Stimulated activated CD4-positive, alpha-beta T cell treated with anti-CD3 and anti-CD28 coated beads, Interleukin-15, amount 100 ng/mL, for 24 hours (primary cell): ENCODE data around the gene EXD3.
"Not testable (repeated sequence)": the region's sequence is repeated elsewhere in the genome, so short reads cannot be mapped to it uniquely, and the experiment has no call there.

ENCODE experiments used
- DNase-seq: peaks from one replicate; pipeline ENCODE4 v3.0.0-alpha.2; 2020

The EXD3 gene, protein sequence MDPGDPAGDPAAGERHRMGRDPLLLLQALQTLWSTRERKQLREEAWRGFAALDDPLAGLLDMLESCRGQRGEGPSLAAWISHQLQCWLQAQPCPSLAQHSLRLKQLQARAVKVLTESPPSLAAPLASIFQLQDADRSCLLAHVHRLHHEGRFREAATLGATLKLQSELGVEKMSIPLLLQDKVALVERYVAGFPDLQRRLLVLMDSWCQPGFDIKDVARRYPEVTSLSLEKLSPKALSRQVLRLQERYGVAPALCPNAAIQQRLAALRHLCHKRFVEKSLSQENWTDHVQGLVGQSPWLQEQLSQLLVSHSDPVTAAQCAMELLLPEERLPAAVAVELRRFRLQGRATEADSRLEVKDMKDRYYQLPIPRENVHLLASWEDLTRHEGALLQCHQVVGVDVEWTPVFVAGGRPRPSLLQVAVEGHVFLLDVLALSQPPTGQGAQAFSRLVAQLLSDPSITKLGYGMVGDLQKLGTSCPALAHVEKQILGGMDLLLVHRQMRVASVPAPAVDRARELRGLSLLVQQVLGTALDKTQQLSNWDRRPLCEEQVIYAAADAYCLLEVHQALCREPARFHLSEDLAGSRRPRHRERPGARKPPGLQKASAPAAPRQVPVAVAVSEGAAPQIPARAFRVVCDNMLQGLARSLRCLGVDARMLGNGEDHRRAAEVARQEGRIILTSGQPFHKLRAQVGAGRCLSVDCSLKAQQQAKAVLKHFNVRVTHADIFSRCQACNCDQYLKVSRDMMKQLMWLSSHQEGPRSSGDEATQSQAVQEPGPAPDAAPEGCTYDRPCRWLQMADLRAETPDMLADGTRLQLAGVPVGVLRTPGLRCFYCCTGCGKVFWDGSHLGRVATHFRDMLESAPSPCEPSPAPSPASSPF

DNA sequence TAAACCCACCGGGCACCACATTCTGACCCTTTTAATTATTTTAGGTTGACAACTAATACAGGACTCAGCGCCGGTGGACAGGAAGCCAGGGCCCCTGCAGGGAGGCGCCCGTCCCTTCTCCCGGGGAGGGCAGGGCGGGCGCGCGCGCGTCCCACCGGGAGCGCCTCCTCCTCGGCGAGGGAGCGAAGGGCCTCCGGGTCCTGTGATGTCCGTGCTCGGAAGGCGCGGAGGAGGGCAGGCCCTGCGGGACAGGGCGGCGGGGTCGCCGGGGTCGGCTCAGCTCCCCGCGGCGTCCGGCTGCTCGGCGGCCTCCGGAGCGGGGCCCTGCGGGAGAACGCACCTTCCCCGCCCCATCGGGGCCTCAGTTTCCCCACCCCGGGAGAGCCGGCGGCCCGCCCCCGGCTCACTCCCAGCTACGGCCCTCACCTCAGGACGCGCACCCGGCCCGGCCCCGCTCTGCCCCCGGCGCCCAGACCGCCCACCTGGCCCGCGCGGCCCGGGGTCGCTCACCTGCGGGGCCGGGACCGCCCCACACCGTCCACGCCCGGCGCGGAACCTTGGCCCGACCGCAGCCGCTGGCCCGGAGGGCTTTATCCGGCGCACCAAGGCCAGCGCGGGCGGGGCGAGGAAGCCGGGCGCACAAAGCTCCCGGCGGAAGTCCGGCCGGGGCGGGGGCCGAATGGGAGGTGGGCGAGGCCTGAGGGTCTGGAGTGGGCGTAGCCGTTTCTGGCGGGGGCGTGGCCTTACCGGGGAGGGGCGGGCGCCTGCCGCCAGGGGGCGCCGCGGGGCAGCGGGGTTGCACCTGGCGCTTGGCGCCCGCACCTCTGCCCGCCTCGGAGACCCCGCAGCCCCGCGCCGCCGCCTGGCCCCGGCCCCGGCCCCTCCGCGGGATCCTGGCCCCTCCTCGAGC lies at the start of gene EXD3, which contains the start of gene NOXA1:
Gene EXD3 (minus strand): TSS at position 559 of the 910 bp plus-strand sequence. CDS start 27,805 bp downstream, outside the sequence.
Gene NOXA1 (plus strand): TSS at position 790 of the 910 bp plus-strand sequence. CDS start 137 bp downstream, outside the sequence.
- DNase-seq = peak; percentile 96

DNA sequence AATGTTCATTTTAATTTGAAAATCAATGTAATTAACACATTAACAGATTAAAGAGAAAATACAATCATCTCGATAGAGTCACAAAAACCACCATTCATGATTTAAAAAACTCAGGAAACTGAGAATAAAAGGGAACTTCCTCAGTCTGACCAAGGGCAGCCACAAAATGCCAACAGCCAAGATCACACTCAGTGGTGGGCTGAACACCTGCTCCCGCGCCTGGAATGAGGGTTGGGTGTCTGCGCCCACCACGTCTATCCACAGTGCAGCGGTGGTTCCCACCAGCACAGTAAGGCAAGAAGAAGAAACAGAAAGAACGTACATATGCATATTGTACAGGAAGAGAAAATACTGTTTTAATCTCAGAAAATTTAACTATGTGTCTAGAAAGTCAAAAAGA lies 47.8 kb upstream of the EXD3 start:
- DNase-seq = no peak

DNA sequence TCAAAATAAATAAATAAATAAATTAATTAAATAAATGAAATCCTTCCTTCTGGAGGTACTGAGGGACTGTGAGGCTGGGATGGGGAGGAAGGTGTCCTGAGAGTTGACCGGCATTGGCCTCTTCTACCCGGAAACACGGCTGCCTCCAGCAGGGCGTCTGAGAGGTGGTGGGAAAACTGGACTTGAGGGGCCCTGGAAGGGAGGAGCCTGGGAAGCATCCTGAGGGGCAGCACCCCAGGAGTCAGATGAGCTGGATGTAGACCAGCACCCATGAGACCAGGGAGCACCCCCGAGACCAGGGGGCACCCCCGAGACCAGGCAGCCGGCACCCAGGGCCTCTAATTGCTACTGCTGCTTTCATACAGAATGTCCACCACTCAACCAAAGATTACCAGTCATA lies 44.9 kb upstream of the EXD3 start:
- DNase-seq = no peak

- no peak for DNase-seq
Measured at GRCh38 chr9:137467161-137467581, 44.2 kb upstream of the EXD3 start.

GRCh38 chr9:137466389-137467085 lies 43.6 kb upstream of the EXD3 start:
- DNase-seq = not testable (repeated sequence)

GRCh38 chr9:137465720-137466388 lies 42.9 kb upstream of the EXD3 start:
- DNase-seq = no peak

- no peak for DNase-seq
Measured at GRCh38 chr9:137465000-137465719, 42.2 kb upstream of the EXD3 start.

DNA sequence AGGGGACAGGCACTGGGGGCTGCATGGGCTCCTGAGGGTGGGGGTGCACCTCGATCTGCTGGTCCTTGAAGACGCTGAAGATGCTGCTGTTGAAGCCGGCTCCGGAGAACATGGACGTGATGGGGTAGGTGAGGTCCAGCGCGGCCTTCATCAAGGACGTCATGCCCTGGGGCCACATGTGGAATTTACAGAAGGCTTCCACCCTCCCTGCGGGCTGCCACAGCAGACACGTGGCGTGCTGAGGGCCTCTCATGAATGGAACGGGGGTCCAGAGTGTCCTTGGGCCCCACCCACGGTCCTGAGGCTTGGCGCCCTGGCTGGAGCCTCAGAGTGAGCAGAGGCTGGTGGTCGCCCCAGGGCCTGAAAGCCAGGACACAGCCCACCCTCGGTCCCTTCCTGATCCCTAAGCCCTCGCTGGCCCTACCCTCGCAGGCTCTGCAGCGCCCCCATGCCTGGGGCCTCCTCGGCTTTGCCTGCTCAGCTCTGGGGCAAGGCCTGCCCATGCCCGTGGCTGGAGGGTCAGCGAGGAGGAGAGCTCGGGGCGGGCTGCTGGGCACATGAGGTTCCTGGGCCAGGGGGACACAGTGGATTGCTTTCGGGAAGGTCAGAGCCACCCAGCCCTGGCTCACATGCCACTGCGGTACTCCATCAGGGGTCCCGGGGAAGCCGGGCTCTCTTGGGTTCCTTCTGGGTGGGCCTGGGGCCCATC lies 41.5 kb upstream of the EXD3 start:
- no peak for DNase-seq

- DNase-seq = no peak
Measured at GRCh38 chr9:137463931-137464290, 40.9 kb upstream of the EXD3 start.

DNA sequence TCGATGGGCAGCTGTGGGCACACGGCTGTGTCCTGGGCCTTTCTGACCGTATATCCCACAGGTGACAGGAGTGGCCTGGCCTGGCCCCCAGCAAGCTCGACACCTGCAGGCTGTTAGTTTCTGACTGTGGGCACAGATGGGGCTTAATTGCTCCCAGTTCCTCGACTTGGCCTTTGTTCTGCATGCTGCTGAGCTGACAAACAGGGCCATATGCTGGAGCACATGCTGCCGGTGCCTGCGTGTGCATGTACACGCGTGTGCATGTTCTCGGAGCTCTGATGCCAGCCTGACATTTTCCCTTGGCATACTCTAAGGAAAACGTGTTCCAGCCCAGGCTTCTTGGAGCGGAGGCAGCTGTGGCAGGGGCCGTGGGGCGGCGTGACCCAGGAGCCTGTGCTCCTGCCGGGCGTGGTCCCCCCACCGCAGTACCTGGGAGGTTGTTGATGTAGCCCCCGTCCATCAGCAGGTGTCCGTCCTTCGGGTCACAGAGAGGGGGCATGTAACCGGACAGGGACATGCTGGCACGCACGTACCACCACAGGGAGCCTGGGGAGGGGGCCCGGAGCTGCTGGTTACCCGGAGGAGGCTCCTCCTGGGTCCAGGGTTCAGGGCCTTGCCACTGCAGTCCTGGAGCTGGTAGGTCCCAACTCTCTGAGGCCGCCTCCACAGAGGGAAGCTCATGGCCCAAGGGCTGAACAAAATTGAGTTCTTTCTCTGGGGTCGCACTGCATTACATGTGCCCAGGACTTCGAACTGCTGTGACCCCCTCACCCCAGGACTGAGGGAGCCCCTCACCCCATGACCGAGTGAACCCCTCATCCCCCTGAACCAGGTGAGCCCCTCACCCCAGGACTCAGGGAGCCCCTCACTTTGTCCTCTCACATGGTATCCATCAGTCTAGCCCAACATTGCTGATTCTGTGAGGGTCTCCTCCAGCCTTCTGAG lies 40.3 kb upstream of the EXD3 start:
- no peak for DNase-seq

DNA sequence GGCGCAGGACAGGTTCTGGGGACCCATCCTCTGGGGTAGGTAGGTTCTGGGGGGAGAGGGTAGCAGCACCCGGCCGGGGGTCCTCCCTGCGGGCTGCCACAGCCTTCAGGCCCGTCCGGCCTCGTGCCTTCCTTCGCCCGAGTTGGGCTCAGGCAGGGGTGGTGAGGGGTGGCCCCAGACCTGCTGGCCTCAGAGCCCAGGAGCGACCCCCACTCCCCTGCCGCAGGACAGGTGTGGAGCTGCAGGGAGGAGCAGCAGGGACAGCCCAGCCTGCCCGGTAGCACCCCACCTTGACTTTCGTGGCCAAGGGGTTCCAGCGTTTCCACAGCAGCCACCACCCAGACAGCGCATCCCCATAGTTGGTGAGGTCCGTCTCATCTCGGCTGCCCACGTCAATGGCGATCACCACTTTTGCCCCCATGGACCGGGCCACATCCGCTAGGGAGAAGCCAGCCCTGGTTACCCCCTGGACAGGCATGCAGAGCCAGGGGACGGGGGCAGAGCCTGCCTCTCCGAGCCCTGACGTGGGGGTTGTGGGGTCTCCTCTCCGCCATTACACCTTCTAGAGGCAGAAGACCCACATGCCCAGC lies 39.5 kb upstream of the EXD3 start:
- no peak for DNase-seq

DNA sequence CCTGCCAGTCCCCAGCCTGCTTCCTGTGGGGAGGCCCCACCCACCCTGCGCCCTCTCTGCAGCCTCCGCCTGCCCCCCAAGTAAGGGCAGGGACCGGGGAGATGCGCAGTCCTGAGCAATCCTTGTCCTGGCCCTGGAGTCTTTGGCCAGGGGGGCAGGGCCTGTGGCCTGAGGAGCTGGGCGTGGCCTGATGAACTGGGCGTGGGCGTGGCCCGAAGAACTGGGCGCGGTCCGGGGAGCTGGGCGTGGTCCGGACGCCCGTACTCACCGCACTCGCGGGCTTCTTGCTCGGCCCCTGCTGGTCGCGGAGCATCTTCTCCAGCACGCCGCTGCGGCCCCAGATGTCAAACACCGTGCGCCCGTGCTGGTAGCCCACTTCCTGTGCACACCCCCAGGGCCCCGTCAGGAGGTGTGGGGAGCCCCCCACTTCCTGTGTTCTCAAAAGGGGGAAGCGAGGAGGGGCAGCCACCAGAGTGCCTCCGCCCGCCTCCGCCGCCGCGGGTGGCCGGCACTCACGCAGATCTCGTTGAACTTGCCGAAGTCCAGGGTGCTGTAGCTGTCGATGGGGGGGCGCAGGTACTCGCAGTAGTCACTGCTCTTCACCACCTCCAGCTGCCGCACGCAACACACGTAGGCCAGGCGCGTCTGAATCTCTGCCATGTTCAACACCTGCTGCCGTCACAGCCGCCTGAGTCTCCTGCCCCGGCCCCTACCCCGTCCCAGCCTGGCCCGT lies 38.9 kb upstream of the EXD3 start:
- peak; percentile 89 for DNase-seq

DNA sequence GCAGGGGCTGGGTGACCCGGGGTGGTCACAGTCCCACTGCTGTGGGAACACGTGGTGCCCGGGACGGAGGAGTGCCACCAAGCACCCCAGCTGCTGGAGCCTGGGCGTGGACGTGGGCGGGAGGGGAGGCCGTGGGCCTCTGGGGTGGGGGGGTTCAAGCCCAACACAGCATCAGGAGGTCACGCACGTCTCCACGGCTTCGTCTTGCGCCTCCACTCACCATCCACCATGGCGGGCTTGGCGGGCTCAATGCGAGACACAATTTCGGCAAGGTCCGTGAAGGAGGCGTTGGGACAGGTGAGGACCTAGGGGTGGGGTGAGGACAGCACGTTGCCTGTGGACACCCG lies 38.3 kb upstream of the EXD3 start:
- no peak for DNase-seq

GRCh38 chr9:137460363-137461315 lies 37.7 kb upstream of the EXD3 start:
- DNase-seq = no peak

DNA sequence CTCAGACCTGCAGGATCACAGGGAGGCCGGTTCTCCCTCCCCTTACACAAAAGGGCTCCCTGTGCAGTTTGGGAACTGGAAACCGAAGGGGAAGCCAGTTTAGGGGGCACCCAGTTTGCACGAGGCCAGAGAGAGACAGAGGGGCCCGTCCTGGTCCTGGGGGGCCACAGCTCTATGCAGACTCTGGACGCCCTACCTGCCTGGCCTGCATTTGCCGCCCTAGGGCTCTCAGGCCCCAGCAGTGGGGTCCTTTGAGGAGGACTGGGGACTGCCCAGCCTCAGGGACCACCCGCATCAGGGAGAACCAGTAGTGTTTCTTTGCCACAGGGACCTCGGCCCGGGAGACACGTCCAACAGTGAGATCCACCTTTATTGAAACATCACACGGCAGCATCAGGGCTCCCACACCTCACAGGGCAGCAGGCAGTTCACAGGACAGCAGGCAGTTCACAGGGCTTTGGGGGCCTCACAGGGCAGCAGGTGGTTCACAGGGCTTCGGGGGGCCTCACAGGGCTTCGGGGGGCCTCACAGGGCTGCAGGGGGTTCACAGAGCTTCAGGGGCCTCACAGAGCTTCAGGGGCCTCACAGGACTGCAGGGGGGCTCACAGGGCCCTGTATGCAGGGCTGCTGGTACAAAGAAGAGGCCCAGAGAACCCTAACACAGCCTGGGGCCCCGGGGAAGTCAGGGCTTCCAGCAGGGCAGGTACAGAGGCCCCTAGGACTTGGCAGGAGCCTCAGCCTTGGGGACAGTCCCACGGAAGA lies 36.8 kb upstream of the EXD3 start:
- DNase-seq = no peak

- DNase-seq = peak; percentile 96
Measured at GRCh38 chr9:137459152-137459600, 36.2 kb upstream of the EXD3 start, which contains the start of gene NSMF. Gene NSMF, minus strand, starts transcription at chr9:137459334. Its CDS starts 232 bp downstream, at chr9:137459102.
